PC-9 (cell line): Measurements from ENCODE around the gene GATA1. TPM values are rescaled to one million over a fixed set of nuclear protein-coding genes. Genes with fewer than 3 reads are reported as not detected.
"Not testable (repeated sequence)": the region's sequence is repeated elsewhere in the genome, so short reads cannot be mapped to it uniquely, and the experiment has no call there.

Source experiments
- BruUV-seq: library from RNA; stranded (reverse); fragments of 400-500 nt; replicated peaks from 2 replicates; lab custom pipeline; 2021; lab: Mats Ljungman, UMichigan
- CTCF ChIA-PET: fragments of 300-600 bp; sonication (Branson Sonifier 250); formaldehyde crosslinking; loops from one replicate; lab custom pipeline; 2022; ENCODE audit warnings: antibody characterized with exemption; lab: Charles Lee
- POLR2A ChIA-PET: fragments of 300-600 bp; sonication (Branson Sonifier 250); formaldehyde crosslinking; loops from one replicate; lab custom pipeline; 2022; ENCODE audit warnings: antibody characterized with exemption; ENCODE audit not compliant: unreplicated experiment; lab: Charles Lee
- DNase-seq, 2 experiments: peaks; one replicate each; pipeline versions ENCODE4 v3.0.0 to v3.0.0-alpha.2; 2015 to 2022; ENCODE audit warnings: mixed read lengths in 1 of 2
- H2AFZ ChIP-seq: fragments of 200-600 bp; sonication (generic); 2 replicates; pipeline ENCODE4 v1.8.1; 2017; ENCODE audit warnings: antibody characterized with exemption
- H3F3A ChIP-seq: fragments of 200-600 bp; sonication (generic); 2 replicates; pipeline ENCODE4 v1.8.1; 2017; ENCODE audit warnings: antibody characterized with exemption, mild to moderate bottlenecking, low read depth; ENCODE audit not compliant: insufficient read depth
- H3K27ac ChIP-seq: fragments of 200-600 bp; sonication (generic); 2 replicates; pipeline ENCODE4 v1.6.1; 2016; ENCODE audit warnings: mixed run types
- H3K27me3 ChIP-seq: fragments of 200-600 bp; sonication (generic); 2 replicates; pipeline ENCODE4 v1.6.1; 2016; ENCODE audit warnings: low read depth, mixed run types; ENCODE audit not compliant: insufficient read depth
- H3K36me3 ChIP-seq: fragments of 200-600 bp; sonication (generic); 2 replicates; pipeline ENCODE4 v1.6.1; 2016; ENCODE audit warnings: low read depth, mixed run types
- H3K4me1 ChIP-seq: fragments of 200-600 bp; sonication (generic); replicated peaks from 2 replicates; pipeline ENCODE4 v1.6.1; 2016; ENCODE audit warnings: mixed run types; ENCODE audit not compliant: insufficient read depth
- H3K4me2 ChIP-seq: fragments of 200-600 bp; sonication (generic); 2 replicates; pipeline ENCODE4 v1.6.1; 2017; ENCODE audit warnings: mixed run types
- H3K4me3 ChIP-seq: fragments of 200-600 bp; sonication (generic); 2 replicates; pipeline ENCODE4 v1.6.1; 2016; ENCODE audit warnings: mixed run types
- H3K79me2 ChIP-seq: fragments of 200-600 bp; sonication (generic); 2 replicates; pipeline ENCODE4 v1.6.1; 2017; ENCODE audit warnings: low read depth, mixed run types
- H3K9me2 ChIP-seq: fragments of 200-600 bp; sonication (generic); 2 replicates; pipeline ENCODE4 v1.8.1; 2017; ENCODE audit warnings: mild to moderate bottlenecking; ENCODE audit not compliant: insufficient read depth
- H3K9me3 ChIP-seq: fragments of 200-600 bp; sonication (generic); 2 replicates; pipeline ENCODE4 v1.8.1; 2016; ENCODE audit warnings: low read depth; ENCODE audit not compliant: insufficient read depth
- H4K20me1 ChIP-seq: fragments of 200-600 bp; sonication (generic); 2 replicates; pipeline ENCODE4 v1.8.1; 2017; ENCODE audit not compliant: insufficient read depth
- CTCF ChIP-seq: fragments of 200-600 bp; sonication (generic); conservative IDR thresholded peaks from 2 replicates; pipeline ENCODE4 v1.6.1; 2017; ENCODE audit warnings: mixed run types, antibody characterized with exemption, mild to moderate bottlenecking, moderate library complexity
- EZH2 ChIP-seq: fragments of 200-600 bp; sonication (generic); IDR thresholded peaks from 2 replicates; pipeline ENCODE4 v1.8.0; 2017; ENCODE audit warnings: antibody characterized with exemption, low read depth
- intact Hi-C: fragments of 100-400 bp; cut with micrococcal nuclease; formaldehyde crosslinking; loops from one replicate; pipeline ENCODE4 v1.10.0; 2022; ENCODE audit not compliant: unreplicated experiment
- total RNA-seq: library from RNA; stranded (reverse); gene quantifications from 2 replicates; pipeline ENCODE4 v1.2.3, GENCODE V29; 2021

GATA1 gene
- total RNA-seq, 1 experiment from 2014 or later, result not detected

DNA sequence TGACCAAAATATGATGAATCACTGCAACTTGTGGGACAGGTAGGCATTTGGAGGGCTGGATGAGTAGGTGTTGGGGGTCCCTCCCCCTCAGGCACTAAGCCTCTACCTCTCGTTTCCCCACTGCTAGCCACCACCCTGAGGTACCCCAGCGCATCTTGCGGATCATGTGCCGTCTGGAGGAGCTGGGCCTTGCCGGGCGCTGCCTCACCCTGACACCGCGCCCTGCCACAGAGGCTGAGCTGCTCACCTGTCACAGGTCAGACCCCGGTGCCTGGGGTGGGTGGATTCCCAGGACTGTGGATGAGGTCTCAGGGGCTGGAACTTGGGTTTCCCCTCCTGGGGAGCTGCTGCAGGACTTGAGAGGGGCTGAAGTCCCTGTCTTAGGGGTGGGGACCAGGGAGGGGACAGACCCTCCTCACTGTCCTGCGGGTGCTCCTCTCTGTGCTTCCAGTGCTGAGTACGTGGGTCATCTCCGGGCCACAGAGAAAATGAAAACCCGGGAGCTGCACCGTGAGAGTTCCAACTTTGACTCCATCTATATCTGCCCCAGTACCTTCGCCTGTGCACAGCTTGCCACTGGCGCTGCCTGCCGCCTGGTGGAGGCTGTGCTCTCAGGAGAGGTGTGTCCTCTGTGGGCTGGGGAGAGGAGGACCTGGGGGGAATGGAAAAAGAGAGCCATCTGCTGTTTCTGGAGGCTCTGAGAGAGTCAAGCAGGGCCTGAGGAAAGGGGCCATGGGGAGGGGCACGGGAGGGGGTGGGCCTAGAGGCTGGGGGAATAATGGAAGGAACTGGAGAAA, 29.8 kb downstream of the GATA1 start:
- Histone ChIP-seq H4K20me1 (no peaks in the 10 kb centered on the region), H3K9me3 (no peaks in the 10 kb centered on the region), H3F3A (no peaks in the 10 kb centered on the region), H3K4me3 (no peak overlapping the region), H3K4me1 (no peaks in the 10 kb centered on the region), H3K9me2 (no peaks in the 10 kb centered on the region), H3K27me3 (no peaks in the 10 kb centered on the region), H3K36me3 (no peaks in the 10 kb centered on the region), H3K4me2 (no peak overlapping the region), H3K27ac (no peak overlapping the region), H2AFZ (no peak overlapping the region), H3K79me2 (no peaks in the 10 kb centered on the region)
- intact Hi-C loops, result no loop called here
- POLR2A ChIA-PET, result no interaction called here
- BruUV-seq, result no TSS peak
- CTCF ChIA-PET, result no interaction called here
- TF ChIP-seq CTCF (no peak), EZH2 (no peak)
- DNase-seq, result no peak

DNA sequence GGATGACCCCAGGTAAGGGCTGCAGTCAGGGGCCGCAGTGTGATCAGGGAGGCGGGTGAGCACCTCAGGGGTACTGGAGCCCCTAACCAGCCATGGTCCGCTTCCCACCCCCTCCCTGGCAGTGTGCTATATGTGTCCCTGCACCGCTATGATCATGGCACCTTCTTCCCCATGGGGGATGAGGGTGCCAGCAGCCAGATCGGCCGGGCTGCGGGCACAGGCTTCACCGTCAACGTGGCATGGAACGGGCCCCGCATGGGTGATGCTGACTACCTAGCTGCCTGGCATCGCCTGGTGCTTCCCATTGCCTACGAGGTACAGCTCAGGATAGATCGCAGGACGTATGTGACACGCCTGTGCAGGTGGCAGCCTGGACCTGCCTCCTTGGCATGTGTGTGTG, 31.7 kb downstream of the GATA1 start:
- Histone ChIP-seq H3F3A (no peaks in the 10 kb centered on the region), H3K27me3 (no peaks in the 10 kb centered on the region), H3K27ac (no peak overlapping the region), H3K4me1 (no peaks in the 10 kb centered on the region), H2AFZ (no peak overlapping the region), H3K79me2 (no peaks in the 10 kb centered on the region), H4K20me1 (no peaks in the 10 kb centered on the region), H3K9me2 (no peaks in the 10 kb centered on the region), H3K9me3 (no peaks in the 10 kb centered on the region), H3K4me2 (no peak overlapping the region), H3K4me3 (no peak overlapping the region), H3K36me3 (no peaks in the 10 kb centered on the region)
- intact Hi-C loops, result no loop called here
- no TSS peak for BruUV-seq
- ChIA-PET CTCF (no interaction called here), POLR2A (no interaction called here)
- DNase-seq, result no peak
- no peak for TF ChIP-seq EZH2
- no peak for TF ChIP-seq CTCF

DNA sequence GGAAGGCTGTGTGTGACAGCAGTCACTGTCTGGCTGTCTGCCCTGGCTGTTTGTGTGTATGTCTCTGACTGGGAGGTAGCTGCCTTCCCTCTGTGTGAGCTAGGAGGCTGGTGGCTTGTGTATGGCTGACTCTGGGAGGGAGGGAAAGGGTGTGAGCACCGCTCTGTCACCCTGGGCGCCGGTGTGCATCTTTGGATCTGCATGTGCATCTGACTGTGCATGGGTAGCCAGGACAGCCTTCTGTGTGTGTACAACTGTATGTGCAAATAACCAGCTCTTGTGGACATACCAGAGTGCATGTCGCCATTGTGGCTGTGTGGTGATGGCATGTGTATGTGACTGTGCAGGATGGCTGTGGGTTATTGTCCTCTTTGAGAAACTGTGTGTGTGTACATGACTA, 32.5 kb downstream of the GATA1 start:
- ChIA-PET CTCF (no interaction called here), POLR2A (no interaction called here)
- H3K9me2 ChIP-seq, result no peaks in the 10 kb centered on the region
- H3K4me1 ChIP-seq, result no peaks in the 10 kb centered on the region
- no peaks in the 10 kb centered on the region for H3K9me3 ChIP-seq
- no peaks in the 10 kb centered on the region for H3K27me3 ChIP-seq
- no peak overlapping the region for H2AFZ ChIP-seq
- no peaks in the 10 kb centered on the region for H3K79me2 ChIP-seq
- TF ChIP-seq CTCF (no peak), EZH2 (no peak)
- no peak overlapping the region for H3K27ac ChIP-seq
- no TSS peak for BruUV-seq
- intact Hi-C loops, result no loop called here
- no peaks in the 10 kb centered on the region for H3F3A ChIP-seq
- DNase-seq, result no peak
- no peaks in the 10 kb centered on the region for H4K20me1 ChIP-seq
- no peak overlapping the region for H3K4me3 ChIP-seq
- no peak overlapping the region for H3K4me2 ChIP-seq
- H3K36me3 ChIP-seq, result no peaks in the 10 kb centered on the region

DNA sequence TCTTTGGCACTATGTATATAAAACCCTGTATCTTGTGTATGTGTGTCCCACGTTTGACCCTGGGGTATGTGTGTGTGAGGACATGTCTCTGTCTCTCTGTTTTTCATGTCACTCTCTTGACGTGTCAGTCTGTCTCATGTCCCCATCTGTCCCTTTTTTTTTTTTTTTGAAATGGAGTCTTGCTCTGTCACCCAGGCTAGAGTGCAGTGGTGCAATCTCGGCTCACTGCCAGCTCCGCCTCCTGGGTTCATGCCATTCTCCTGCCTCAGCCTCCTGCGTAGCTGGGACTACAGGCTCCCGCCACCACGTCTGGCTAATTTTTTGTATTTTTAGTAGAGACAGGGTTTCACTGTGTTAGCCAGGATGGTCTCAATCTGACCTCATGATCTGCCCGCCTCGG, 33.0 kb downstream of the GATA1 start:
- CTCF ChIA-PET, H4K20me1 ChIP-seq, H3K4me3 ChIP-seq, H3K79me2 ChIP-seq, H3K9me2 ChIP-seq, H3K4me2 ChIP-seq, H3K27ac ChIP-seq, DNase-seq, H3K4me1 ChIP-seq, H3K36me3 ChIP-seq, intact Hi-C loops, H3K27me3 ChIP-seq, H2AFZ ChIP-seq, H3K9me3 ChIP-seq, BruUV-seq, H3F3A ChIP-seq, POLR2A ChIA-PET: not testable (repeated sequence)
